RWPE1 (cell line): ENCODE measurements around the gene ATP6V0D1.
A peak's percentile ranks its signal among the peaks of the same experiment; 100 is the strongest.

Source experiments
- CTCF ChIA-PET: fragments of 350-600 bp; sonication (Branson Sonifier 250); formaldehyde crosslinking; extraction: SDS; loops from one replicate; lab custom pipeline; 2021; lab: Yijun Ruan, JAX
- POLR2A ChIA-PET: fragments of 400-600 bp; formaldehyde crosslinking; extraction: SDS; loops from one replicate; lab custom pipeline; 2020; ENCODE audit warnings: antibody characterized with exemption; ENCODE audit not compliant: low non-redundant PET; lab: Yijun Ruan, JAX
- DNase-seq: peaks from one replicate; pipeline ENCODE4 v3.0.0; 2012; ENCODE audit warnings: low spot score
- H3K27ac ChIP-seq: fragments of 450-650 bp; 2 replicates; pipeline ENCODE4 v1.5.1; 2017
- CTCF ChIP-seq: fragments of 450-650 bp; conservative IDR thresholded peaks from 2 replicates; pipeline ENCODE4 v1.5.1; 2017; ENCODE audit warnings: low read depth, mild to moderate bottlenecking

Gene ATP6V0D1

GRCh38 chr16:67460168-67460567, 20.8 kb downstream of the ATP6V0D1 start:
- DNase-seq: no peak
- no peak for TF ChIP-seq CTCF
- H3K27ac ChIP-seq: peak overlapping the region; percentile 53
- ChIA-PET CTCF (interaction anchor here (1.7 kb wide), 1 partner anchor 32 kb away, joined by 4 read pairs; no protein-coding TSS in a partner anchor), POLR2A (interaction anchor here (0.6 kb wide), 1 partner anchor 340 kb away, joined by 5 read pairs; no protein-coding TSS in a partner anchor)

- no peak for TF ChIP-seq CTCF
- CTCF ChIA-PET: interaction anchor here (1.7 kb wide), 1 partner anchor 32 kb away, joined by 4 read pairs; no protein-coding TSS in a partner anchor
- peak overlapping the region; percentile 53 for H3K27ac ChIP-seq
- POLR2A ChIA-PET: interaction anchor here (0.6 kb wide), 1 partner anchor 377 kb away, joined by 3 read pairs; no protein-coding TSS in a partner anchor
- no peak for DNase-seq
These were observed 21.2 kb downstream of the ATP6V0D1 start for GRCh38 chr16:67459861-67460150.

GRCh38 chr16:67459066-67459860, 21.7 kb downstream of the ATP6V0D1 start:
- no peak for DNase-seq
- peak overlapping the region; percentile 53 for H3K27ac ChIP-seq
- ChIA-PET POLR2A (interaction anchor here (0.6 kb wide), 2 partner anchors 378 to 693 kb away, joined by 3 read pairs; no protein-coding TSS in a partner anchor), CTCF (interaction anchor here (1.7 kb wide), 1 partner anchor 31 kb away, joined by 4 read pairs; no protein-coding TSS in a partner anchor)
- no peak for TF ChIP-seq CTCF

- TF ChIP-seq CTCF: no peak
- DNase-seq: no peak
- ChIA-PET POLR2A (interaction anchor here (0.6 kb wide), 1 partner anchor 694 kb away, joined by 3 read pairs; no protein-coding TSS in a partner anchor), CTCF (interaction anchor here (0.6 to 0.7 kb wide), 2 partner anchors 21 to 259 kb away, joined by 3 read pairs; partner anchors contain the start of gene ELMO3)
- peak overlapping the region; percentile 53 for H3K27ac ChIP-seq
These were observed 22.8 kb downstream of the ATP6V0D1 start for GRCh38 chr16:67458121-67458641.

GRCh38 chr16:67457611-67458010, 23.3 kb downstream of the ATP6V0D1 start:
- DNase-seq: no peak
- ChIA-PET CTCF (interaction anchor here (0.6 to 0.7 kb wide), 2 partner anchors 22 to 259 kb away, joined by 3 read pairs; partner anchors contain the start of gene ELMO3), POLR2A (no interaction called here)
- H3K27ac ChIP-seq: peak overlapping the region; percentile 53
- no peak for TF ChIP-seq CTCF

GRCh38 chr16:67456391-67457081, 24.4 kb downstream of the ATP6V0D1 start:
- ChIA-PET CTCF (interaction anchor here (0.6 to 1.6 kb wide), 4 partner anchors 8 to 42 kb away, joined by 3 to 6 read pairs (median 4); no protein-coding TSS in a partner anchor), POLR2A (no interaction called here)
- peak; percentile 25 for TF ChIP-seq CTCF
- DNase-seq: no peak
- peak overlapping the region; percentile 53 for H3K27ac ChIP-seq
